GM18502 (cell line): ENCODE data around the gene LIME1.

Source experiments
- ATAC-seq: cut with Tn5 transposase; IDR thresholded peaks from one replicate; pipeline ENCODE4 v1.9.1; 2021; ENCODE audit warnings: mild to moderate bottlenecking; ENCODE audit not compliant: unreplicated experiment, poor library complexity

Gene LIME1

GRCh38 chr20:63696628-63697356 is 39.7 kb upstream of the LIME1 start, which contains the start of gene TNFRSF6B:
Gene TNFRSF6B, plus strand, starts transcription at chr20:63696652. Its CDS starts 116 bp downstream, at chr20:63696768.
- no peak for ATAC-seq

DNA sequence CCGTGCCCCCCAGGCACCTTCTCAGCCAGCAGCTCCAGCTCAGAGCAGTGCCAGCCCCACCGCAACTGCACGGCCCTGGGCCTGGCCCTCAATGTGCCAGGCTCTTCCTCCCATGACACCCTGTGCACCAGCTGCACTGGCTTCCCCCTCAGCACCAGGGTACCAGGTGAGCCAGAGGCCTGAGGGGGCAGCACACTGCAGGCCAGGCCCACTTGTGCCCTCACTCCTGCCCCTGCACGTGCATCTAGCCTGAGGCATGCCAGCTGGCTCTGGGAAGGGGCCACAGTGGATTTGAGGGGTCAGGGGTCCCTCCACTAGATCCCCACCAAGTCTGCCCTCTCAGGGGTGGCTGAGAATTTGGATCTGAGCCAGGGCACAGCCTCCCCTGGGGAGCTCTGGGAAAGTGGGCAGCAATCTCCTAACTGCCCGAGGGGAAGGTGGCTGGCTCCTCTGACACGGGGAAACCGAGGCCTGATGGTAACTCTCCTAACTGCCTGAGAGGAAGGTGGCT is 39.1 kb upstream of the LIME1 start:
- ATAC-seq = no peak

GRCh38 chr20:63697868-63698545 is 38.5 kb upstream of the LIME1 start:
- ATAC-seq = no peak

DNA sequence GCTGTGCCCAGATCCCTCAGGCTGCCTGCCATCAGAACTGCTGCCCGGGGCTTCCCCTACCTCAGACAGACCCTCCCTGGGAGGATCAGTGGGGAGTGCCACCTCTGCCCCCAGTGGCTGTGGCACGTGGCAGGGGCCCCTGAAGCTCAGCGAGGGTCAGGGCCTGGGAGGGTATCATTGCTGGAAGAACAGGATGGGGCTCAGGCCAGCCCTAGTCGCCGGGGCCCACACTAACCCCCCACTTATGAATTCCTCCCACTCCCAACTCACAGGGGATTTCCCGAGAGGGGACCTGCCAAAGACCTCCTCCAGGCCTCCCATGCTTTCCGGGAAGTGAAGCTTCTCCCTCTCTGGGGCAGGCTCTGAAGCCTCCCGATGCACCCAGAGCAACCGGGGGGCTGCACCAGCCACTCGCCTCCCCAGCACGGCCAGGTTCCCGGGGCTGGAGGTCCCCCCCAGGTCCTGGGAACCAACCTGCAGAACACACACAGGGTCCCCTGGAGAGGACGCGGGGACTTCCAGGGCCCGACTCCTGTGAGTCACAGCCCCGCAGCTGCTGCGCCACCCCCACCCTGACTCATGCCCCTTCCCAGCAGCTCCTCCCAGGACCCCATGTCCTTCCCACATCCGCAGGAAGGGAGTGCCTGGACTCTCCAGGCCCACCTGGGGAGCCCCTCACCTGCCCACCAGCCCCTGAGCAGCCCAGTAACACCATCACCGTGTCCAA is 37.6 kb upstream of the LIME1 start:
- ATAC-seq = no peak

GRCh38 chr20:63699466-63700198 is 36.8 kb upstream of the LIME1 start:
- no peak for ATAC-seq

DNA sequence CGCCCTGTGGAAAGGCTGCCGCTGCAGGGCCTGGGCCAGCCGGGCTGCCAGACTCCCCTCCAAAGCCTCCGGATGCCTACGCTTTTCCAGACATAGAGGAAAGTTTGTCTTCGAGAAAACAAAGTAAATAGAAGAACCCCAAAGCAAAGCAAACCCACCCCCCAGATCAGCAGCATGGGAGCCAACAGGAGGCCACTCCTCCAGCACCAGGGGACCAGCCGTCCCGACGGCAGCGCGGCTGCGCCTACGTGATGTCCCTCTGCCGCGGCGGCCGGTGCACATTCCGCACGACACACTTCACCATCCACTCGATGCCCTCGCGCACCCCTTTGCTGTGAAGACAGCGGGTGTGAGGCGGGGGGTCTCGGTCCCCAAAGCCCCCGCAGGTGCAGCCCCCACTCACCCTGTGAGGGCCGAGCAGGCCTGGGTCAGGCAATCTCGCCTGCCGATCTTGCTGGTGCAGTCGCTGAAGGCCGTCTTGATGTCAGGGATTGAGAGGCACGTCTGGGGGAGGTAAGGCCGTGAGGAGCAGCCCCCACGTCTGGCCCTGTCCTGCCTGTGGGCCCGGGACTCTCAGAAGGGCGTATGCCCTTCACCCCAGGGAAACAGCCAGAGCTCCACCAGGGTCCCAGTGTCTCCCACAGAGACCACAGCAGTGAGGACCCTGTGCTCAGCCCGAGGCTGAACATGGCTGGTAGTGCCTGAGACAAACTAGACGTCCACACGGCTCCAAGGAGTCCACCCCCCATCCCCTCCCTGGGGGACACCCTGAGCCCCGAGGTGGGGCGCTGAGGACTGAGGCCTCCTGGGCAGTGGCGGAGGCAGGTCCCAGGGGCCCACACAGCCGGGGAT is 36.0 kb upstream of the LIME1 start:
- no peak for ATAC-seq

- ATAC-seq = no peak
These were observed 35.5 kb upstream of the LIME1 start for GRCh38 chr20:63701051-63701328.

DNA sequence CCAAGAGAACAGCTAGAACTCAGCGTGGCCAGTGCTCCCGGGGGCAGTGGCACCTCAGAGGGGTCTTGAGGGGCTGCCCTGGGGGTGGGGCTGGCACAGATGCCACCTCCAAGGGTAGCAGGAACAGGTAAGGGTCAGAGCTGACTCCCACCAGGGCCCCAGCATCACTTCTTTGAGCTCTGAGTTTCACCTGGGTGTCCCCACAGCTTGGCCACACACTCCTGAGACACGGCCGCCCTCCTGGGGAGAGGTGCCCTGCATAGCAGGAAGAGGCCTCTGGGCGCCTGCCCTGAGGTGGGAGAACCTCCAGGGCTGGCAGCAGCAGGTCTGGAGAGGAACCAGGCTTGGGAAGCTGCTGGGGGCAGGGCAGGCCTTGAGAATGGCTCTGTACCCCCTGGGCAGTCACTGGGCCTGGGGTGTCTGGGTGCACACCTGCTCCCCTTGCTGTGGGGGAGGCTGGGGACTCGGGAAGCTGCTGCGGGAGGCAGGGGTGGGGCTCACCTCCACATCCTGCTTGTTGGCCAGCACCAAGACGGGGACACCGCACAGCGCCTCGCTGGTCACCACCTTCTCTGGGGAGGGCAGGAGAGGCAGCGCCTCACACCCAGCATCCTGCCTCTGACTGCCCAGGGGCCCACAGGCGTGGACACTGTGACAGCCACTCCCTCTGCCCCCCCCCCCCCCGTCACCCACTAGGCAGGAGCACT is 35.0 kb upstream of the LIME1 start:
- no peak for ATAC-seq

DNA sequence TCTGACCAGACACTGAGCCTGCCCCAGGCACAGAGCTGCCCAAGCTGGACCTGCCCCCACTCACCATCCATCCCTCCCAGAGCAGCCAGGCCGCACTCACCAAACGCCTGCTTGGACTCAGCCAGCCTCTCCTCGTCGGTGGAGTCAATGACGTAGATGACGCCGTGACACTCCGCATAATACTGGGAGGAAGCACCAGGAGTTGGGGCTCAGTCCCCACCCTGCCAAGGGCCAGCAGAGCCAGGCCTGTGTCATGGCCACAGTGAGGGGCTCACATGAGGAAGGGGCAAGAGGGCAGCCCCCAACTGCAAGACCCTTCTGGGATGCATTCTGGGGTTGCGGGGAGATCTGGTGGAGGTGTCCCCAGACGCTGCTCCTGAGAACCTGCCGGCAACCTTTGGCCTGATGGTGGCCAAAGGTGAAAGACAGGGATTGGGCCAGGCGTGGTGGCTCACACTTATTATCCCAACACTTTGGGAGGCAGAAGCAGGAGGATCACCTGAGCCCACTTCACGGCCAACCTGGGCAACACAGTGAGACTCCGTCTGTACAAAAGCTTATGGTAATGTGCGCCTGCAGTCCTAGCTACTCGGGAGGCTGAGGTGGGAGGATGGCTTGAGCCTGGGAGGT is 34.3 kb upstream of the LIME1 start:
- ATAC-seq = no peak

GRCh38 chr20:63702751-63703470 is 33.6 kb upstream of the LIME1 start:
- ATAC-seq = no peak

- no peak for ATAC-seq
These were observed 32.9 kb upstream of the LIME1 start for GRCh38 chr20:63703471-63703975.

DNA sequence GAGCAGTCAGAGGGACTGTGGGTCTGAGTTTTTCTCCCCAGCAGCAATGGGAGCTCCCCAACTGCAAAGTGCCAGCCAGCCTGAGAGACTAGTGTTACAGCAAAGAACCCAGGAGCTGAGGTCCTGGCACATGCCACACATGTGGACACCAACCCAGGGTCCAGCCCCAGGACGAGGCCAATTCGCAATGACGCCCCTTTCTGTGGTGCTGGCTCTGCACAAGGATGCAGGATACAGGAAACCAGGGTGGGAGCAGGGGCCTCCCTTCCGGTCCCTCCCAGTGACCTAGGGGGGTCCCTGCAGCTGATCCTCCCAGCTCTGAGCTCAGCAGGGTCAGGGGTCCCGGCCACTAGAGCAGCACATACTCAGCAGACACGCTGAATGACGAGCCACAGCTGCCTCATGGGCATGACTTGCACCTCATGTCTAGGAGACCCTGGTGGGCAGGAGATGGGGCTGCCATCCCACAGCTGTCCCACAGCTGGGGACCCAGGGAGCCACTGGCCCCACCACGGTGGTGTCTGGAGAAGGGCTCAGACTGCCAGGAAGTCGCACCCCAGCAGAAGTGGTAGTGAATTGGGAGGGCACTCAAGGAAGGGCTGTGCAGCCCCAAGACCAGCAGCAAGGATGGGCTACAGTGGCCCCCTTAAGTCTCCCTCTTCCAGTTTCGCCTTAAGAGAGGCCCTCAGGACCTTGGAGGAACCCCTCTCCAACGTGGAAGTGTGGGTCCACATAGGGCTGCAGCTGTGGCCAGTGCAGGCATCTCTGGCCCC is 32.3 kb upstream of the LIME1 start:
- ATAC-seq = no peak

GRCh38 chr20:63704749-63705117 is 31.7 kb upstream of the LIME1 start:
- ATAC-seq = no peak

- ATAC-seq = no peak
These were observed 31.0 kb upstream of the LIME1 start for GRCh38 chr20:63705232-63706026.

DNA sequence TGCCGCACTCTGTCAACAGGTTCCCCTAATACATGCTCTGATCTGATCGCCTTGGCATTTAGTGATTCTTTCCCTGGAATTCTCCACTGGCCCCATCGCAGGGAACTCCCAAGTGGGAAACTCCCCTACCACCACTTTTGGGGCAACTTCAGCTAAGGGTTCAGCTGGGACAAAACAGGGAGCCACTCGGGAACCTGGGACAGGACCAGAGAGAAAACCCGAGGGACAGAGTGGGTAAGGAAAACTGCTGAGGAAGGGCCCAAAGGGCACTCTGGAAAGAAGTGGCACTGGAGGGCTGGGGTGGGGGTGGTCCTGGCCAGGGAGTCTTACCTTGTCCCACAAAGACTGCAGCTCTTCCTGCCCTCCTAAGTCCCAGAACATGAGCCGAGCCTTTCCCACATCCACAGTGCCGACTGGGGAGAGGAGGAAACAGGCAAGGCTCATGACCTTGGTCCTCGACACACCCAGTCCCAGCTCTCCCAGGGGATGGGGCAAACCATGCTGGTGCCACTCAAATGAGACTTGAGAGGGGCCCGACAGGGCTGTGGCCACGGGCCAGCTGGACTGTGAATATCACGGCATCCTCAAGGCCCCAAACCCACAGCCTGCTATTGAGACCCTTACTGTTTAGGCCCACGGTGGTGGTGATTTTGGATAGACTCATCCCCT is 30.3 kb upstream of the LIME1 start:
- ATAC-seq = no peak
